ENCODE data around the gene SNX30. TPM values are rescaled to one million over a fixed set of nuclear protein-coding genes. Genes with fewer than 3 reads are reported as not detected.

The SNX30 gene
- total RNA-seq, 1 donor = 20.4 TPM

- no peaks in the 10 kb centered on the region for H3K9me3 ChIP-seq (ENCODE audit: low read depth, low read length)
- peaks cover 5% of the 10 kb centered on the region for H3K4me1 ChIP-seq (ENCODE audit: insufficient read depth, low read length)
- no peaks in the 10 kb centered on the region for H3K27me3 ChIP-seq (ENCODE audit: insufficient read depth, low read length)
- H3K4me3 ChIP-seq (ENCODE audit: low read length) = no peak overlapping the region
Measured at GRCh38 chr9:112819635-112820496, 69.3 kb downstream of the SNX30 start.

GRCh38 chr9:112820881-112821280 lies 70.3 kb downstream of the SNX30 start:
- Histone ChIP-seq H3K9me3 (ENCODE audit: low read depth, low read length) (no peaks in the 10 kb centered on the region), H3K27me3 (ENCODE audit: insufficient read depth, low read length) (no peaks in the 10 kb centered on the region), H3K4me1 (ENCODE audit: insufficient read depth, low read length) (peaks cover 5% of the 10 kb centered on the region), H3K4me3 (ENCODE audit: low read length) (no peak overlapping the region)

- peaks cover 5% of the 10 kb centered on the region for H3K4me1 ChIP-seq (ENCODE audit: insufficient read depth, low read length)
- H3K4me3 ChIP-seq (ENCODE audit: low read length) = no peak overlapping the region
- H3K27me3 ChIP-seq (ENCODE audit: insufficient read depth, low read length) = no peaks in the 10 kb centered on the region
- no peaks in the 10 kb centered on the region for H3K9me3 ChIP-seq (ENCODE audit: low read depth, low read length)
Measured at GRCh38 chr9:112822618-112823017, 72.1 kb downstream of the SNX30 start.

GRCh38 chr9:112823257-112823656 lies 72.7 kb downstream of the SNX30 start:
- H3K27me3 ChIP-seq (ENCODE audit: insufficient read depth, low read length) = no peaks in the 10 kb centered on the region
- no peaks in the 10 kb centered on the region for H3K9me3 ChIP-seq (ENCODE audit: low read depth, low read length)
- peaks cover 5% of the 10 kb centered on the region for H3K4me1 ChIP-seq (ENCODE audit: insufficient read depth, low read length)
- no peak overlapping the region for H3K4me3 ChIP-seq (ENCODE audit: low read length)

GRCh38 chr9:112831281-112831851 lies 80.8 kb downstream of the SNX30 start:
- no peak overlapping the region for H3K4me3 ChIP-seq (ENCODE audit: low read length)
- H3K27me3 ChIP-seq (ENCODE audit: insufficient read depth, low read length) = no peaks in the 10 kb centered on the region
- H3K9me3 ChIP-seq (ENCODE audit: low read depth, low read length) = no peaks in the 10 kb centered on the region
- H3K4me1 ChIP-seq (ENCODE audit: insufficient read depth, low read length) = peaks cover 16% of the 10 kb centered on the region

- no peaks in the 10 kb centered on the region for H3K9me3 ChIP-seq (ENCODE audit: low read depth, low read length)
- no peaks in the 10 kb centered on the region for H3K27me3 ChIP-seq (ENCODE audit: insufficient read depth, low read length)
- H3K4me1 ChIP-seq (ENCODE audit: insufficient read depth, low read length) = peaks cover 16% of the 10 kb centered on the region
- no peak overlapping the region for H3K4me3 ChIP-seq (ENCODE audit: low read length)
Measured at GRCh38 chr9:112831969-112832368, 81.4 kb downstream of the SNX30 start.

- Histone ChIP-seq H3K4me3 (ENCODE audit: low read length) (no peak overlapping the region), H3K9me3 (ENCODE audit: low read depth, low read length) (no peaks in the 10 kb centered on the region), H3K4me1 (ENCODE audit: insufficient read depth, low read length) (peaks cover 18% of the 10 kb centered on the region), H3K27me3 (ENCODE audit: insufficient read depth, low read length) (no peaks in the 10 kb centered on the region)
Measured at GRCh38 chr9:112833081-112833480, 82.5 kb downstream of the SNX30 start.

GRCh38 chr9:112836394-112836793 lies 85.8 kb downstream of the SNX30 start:
- Histone ChIP-seq H3K27me3 (ENCODE audit: insufficient read depth, low read length) (no peaks in the 10 kb centered on the region), H3K9me3 (ENCODE audit: low read depth, low read length) (no peaks in the 10 kb centered on the region), H3K4me3 (ENCODE audit: low read length) (no peak overlapping the region), H3K4me1 (ENCODE audit: insufficient read depth, low read length) (peaks cover 31% of the 10 kb centered on the region)

GRCh38 chr9:112838342-112838741 lies 87.8 kb downstream of the SNX30 start:
- H3K4me3 ChIP-seq (ENCODE audit: low read length) = no peak overlapping the region
- H3K9me3 ChIP-seq (ENCODE audit: low read depth, low read length) = no peaks in the 10 kb centered on the region
- H3K4me1 ChIP-seq (ENCODE audit: insufficient read depth, low read length) = peaks cover 26% of the 10 kb centered on the region
- no peaks in the 10 kb centered on the region for H3K27me3 ChIP-seq (ENCODE audit: insufficient read depth, low read length)

GRCh38 chr9:112839331-112839730 lies 88.8 kb downstream of the SNX30 start:
- Histone ChIP-seq H3K9me3 (ENCODE audit: low read depth, low read length) (no peaks in the 10 kb centered on the region), H3K4me1 (ENCODE audit: insufficient read depth, low read length) (peaks cover 26% of the 10 kb centered on the region), H3K4me3 (ENCODE audit: low read length) (no peak overlapping the region), H3K27me3 (ENCODE audit: insufficient read depth, low read length) (no peaks in the 10 kb centered on the region)

GRCh38 chr9:112841261-112841660 lies 90.7 kb downstream of the SNX30 start:
- Histone ChIP-seq H3K4me1 (ENCODE audit: insufficient read depth, low read length) (peaks cover 38% of the 10 kb centered on the region), H3K4me3 (ENCODE audit: low read length) (no peak overlapping the region), H3K9me3 (ENCODE audit: low read depth, low read length) (no peaks in the 10 kb centered on the region), H3K27me3 (ENCODE audit: insufficient read depth, low read length) (no peaks in the 10 kb centered on the region)

- no peaks in the 10 kb centered on the region for H3K27me3 ChIP-seq (ENCODE audit: insufficient read depth, low read length)
- peaks cover 38% of the 10 kb centered on the region for H3K4me1 ChIP-seq (ENCODE audit: insufficient read depth, low read length)
- no peak overlapping the region for H3K4me3 ChIP-seq (ENCODE audit: low read length)
Measured at GRCh38 chr9:112842555-112842954, 92.0 kb downstream of the SNX30 start.

GRCh38 chr9:112844771-112845542 lies 94.4 kb downstream of the SNX30 start:
- H3K4me1 ChIP-seq (ENCODE audit: insufficient read depth, low read length) = peaks cover 42% of the 10 kb centered on the region
- no peaks in the 10 kb centered on the region for H3K27me3 ChIP-seq (ENCODE audit: insufficient read depth, low read length)
- no peak overlapping the region for H3K4me3 ChIP-seq (ENCODE audit: low read length)
- H3K9me3 ChIP-seq (ENCODE audit: low read depth, low read length) = no peaks in the 10 kb centered on the region

More at GRCh38 chr9:112842555-112842954, 92.0 kb downstream of the SNX30 start:
- H3K9me3 ChIP-seq (ENCODE audit: low read depth, low read length) = no peaks in the 10 kb centered on the region

GRCh38 chr9:112846528-112847488 lies 96.2 kb downstream of the SNX30 start:
- Histone ChIP-seq H3K9me3 (ENCODE audit: low read depth, low read length) (no peaks in the 10 kb centered on the region), H3K4me3 (ENCODE audit: low read length) (no peak overlapping the region), H3K4me1 (ENCODE audit: insufficient read depth, low read length) (peaks cover 40% of the 10 kb centered on the region), H3K27me3 (ENCODE audit: insufficient read depth, low read length) (no peaks in the 10 kb centered on the region)
